GM18502 (cell line): ENCODE results near the gene MBL2.

Experiments
- ATAC-seq: cut with Tn5 transposase; IDR thresholded peaks from one replicate; pipeline ENCODE4 v1.9.1; 2021; ENCODE audit warnings: mild to moderate bottlenecking; ENCODE audit not compliant: unreplicated experiment, poor library complexity

Gene MBL2

GRCh38 chr10:52742731-52743130, 29.9 kb downstream of the MBL2 start:
- no peak for ATAC-seq

GRCh38 chr10:52741851-52742250, 30.7 kb downstream of the MBL2 start:
- ATAC-seq: no peak

GRCh38 chr10:52740913-52741675, 31.5 kb downstream of the MBL2 start:
- ATAC-seq: peak; percentile 75

GRCh38 chr10:52740155-52740549, 32.4 kb downstream of the MBL2 start:
- ATAC-seq: no peak

- no peak for ATAC-seq
Observed at GRCh38 chr10:52739380-52740154, 33.0 kb downstream of the MBL2 start.

- no peak for ATAC-seq
Observed at GRCh38 chr10:52738951-52739350, 33.6 kb downstream of the MBL2 start.

GRCh38 chr10:52729271-52730104, 43.1 kb downstream of the MBL2 start:
- peak; percentile 81 for ATAC-seq

GRCh38 chr10:52720018-52720417, 52.6 kb downstream of the MBL2 start:
- no peak for ATAC-seq
